ENCODE measurements around the gene MAML2. TPM values are rescaled to one million over a fixed set of nuclear protein-coding genes. Genes with fewer than 3 reads are reported as not detected.

MAML2 gene
- polyA plus RNA-seq, 3 donors = 0.57 to 7.6 (median 1.2) TPM

DNA sequence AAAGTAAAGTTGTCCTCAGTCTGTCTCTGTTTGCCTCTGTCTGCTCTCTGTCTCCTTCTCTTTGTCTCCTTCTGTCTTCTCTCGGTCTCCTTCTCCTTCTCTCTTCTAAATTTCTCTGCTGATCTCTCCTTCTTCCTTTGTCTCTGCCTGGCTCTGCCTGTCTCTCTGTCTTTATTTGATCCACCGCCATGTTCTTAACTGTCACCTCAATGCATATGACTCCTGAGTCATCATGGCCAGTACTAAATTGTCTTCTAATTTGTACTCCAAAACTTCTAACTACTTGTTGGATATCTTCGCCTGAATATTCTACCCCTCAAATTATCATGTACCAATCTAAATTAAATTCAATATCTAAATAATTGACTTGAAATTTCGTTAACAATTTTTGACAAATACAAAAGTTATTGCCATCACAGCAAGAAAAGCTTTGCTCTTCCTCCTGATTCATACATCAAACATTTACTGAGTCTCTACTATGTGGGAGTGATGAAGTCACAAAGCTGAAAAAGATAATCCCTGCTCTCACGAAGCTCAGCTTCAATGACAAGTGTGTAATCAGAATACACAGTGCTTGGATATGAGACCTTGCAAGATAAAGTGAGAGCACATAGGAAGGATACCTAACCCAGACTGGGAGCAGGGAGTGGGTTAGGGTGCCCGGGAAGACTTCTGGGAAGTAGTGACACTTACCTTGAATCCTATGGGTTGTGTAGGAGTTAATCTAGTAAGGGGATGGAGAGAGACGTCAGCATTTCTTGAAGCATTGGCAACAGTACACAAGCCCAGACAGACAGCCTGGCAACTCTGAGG is 193.0 kb downstream of the MAML2 start:
- H3K27ac ChIP-seq (ENCODE audit: low read depth in 1 of 2, low read length in 2 of 2) = no peak overlapping the region
- no peak for DNase-seq
- no peak overlapping the region for H3K4me3 ChIP-seq (replicated peaks in 1 of 3; ENCODE audit: low read depth in 2 of 3, low read length in 3 of 3)
- Mint-ChIP-seq H3K27me3 (ENCODE audit: low read depth in 3 of 3) (no peaks in the 10 kb centered on the region), H3K27ac (no peak overlapping the region), H3K4me1 (peaks cover 3% of the 10 kb centered on the region), H3K4me3 (no peak overlapping the region), H3K9me3 (no peaks in the 10 kb centered on the region), H3K36me3 (peaks cover 3 to 5% of the 10 kb centered on the region in 2 donors)
- no peak overlapping the region for H3K4me2 ChIP-seq (replicated peaks; ENCODE audit: extremely low read depth, low read length, poor library complexity, severe bottlenecking)
- TF ChIP-seq, protein P1, sequence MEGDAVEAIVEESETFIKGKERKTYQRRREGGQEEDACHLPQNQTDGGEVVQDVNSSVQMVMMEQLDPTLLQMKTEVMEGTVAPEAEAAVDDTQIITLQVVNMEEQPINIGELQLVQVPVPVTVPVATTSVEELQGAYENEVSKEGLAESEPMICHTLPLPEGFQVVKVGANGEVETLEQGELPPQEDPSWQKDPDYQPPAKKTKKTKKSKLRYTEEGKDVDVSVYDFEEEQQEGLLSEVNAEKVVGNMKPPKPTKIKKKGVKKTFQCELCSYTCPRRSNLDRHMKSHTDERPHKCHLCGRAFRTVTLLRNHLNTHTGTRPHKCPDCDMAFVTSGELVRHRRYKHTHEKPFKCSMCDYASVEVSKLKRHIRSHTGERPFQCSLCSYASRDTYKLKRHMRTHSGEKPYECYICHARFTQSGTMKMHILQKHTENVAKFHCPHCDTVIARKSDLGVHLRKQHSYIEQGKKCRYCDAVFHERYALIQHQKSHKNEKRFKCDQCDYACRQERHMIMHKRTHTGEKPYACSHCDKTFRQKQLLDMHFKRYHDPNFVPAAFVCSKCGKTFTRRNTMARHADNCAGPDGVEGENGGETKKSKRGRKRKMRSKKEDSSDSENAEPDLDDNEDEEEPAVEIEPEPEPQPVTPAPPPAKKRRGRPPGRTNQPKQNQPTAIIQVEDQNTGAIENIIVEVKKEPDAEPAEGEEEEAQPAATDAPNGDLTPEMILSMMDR (IDR thresholded peaks at IDR 0.05) = no peak
- 100% methylated on average over 3 of the region's 7 CpGs for WGBS (ENCODE audit: insufficient coverage)
- H3K79me2 ChIP-seq (ENCODE audit: insufficient read depth, low read length) = no peaks in the 10 kb centered on the region
- no peaks in the 10 kb centered on the region for H3K27me3 ChIP-seq (ENCODE audit: control insufficient read depth in 2 of 2, insufficient read depth in 2 of 2, low read length in 2 of 2)
- H3K36me3 ChIP-seq (replicated peaks in 1 of 2; ENCODE audit: control insufficient read depth in 1 of 2, insufficient read depth in 2 of 2, low read length in 2 of 2) = no peaks in the 10 kb centered on the region
- peaks cover 0 to under 1% of the 10 kb centered on the region in 2 donors for H3K4me1 ChIP-seq (ENCODE audit: control insufficient read depth in 1 of 2, insufficient read depth in 2 of 2, low read length in 2 of 2)
- H2AFZ ChIP-seq (ENCODE audit: insufficient read depth, low read depth, low read length, poor library complexity, severe bottlenecking) = no peak overlapping the region
- intact Hi-C loops (cut with micrococcal nuclease) = no loop called here
- no peaks in the 10 kb centered on the region for H3K9me3 ChIP-seq (replicated peaks in 1 of 2; ENCODE audit: control insufficient read depth in 1 of 2, insufficient read depth in 1 of 2, low read length in 2 of 2)
- H3K9ac ChIP-seq (ENCODE audit: insufficient read depth, low read length, poor library complexity, severe bottlenecking) = no peak overlapping the region
- H4K20me1 ChIP-seq (ENCODE audit: insufficient read depth, low read length) = peaks cover 6% of the 10 kb centered on the region

- Histone ChIP-seq H2AFZ (ENCODE audit: insufficient read depth, low read depth, low read length, poor library complexity, severe bottlenecking) (no peak overlapping the region), H3K4me2 (replicated peaks; ENCODE audit: extremely low read depth, low read length, poor library complexity, severe bottlenecking) (no peak overlapping the region)
- no peak overlapping the region for H3K27ac Mint-ChIP-seq
Measured at GRCh38 chr11:96147906-96148486, 195.0 kb downstream of the MAML2 start.

More at GRCh38 chr11:96147906-96148486, 195.0 kb downstream of the MAML2 start:
- Mint-ChIP-seq H3K9me3 (no peaks in the 10 kb centered on the region), H3K4me1 (peaks cover 3% of the 10 kb centered on the region), H3K4me3 (no peak overlapping the region), H3K27me3 (ENCODE audit: low read depth in 3 of 3) (no peaks in the 10 kb centered on the region), H3K36me3 (peaks cover 0 to 2% of the 10 kb centered on the region in 2 donors)
- no peaks in the 10 kb centered on the region for H3K9me3 ChIP-seq (replicated peaks in 1 of 2; ENCODE audit: control insufficient read depth in 1 of 2, insufficient read depth in 1 of 2, low read length in 2 of 2)
- no peak for DNase-seq
- H3K36me3 ChIP-seq (replicated peaks in 1 of 2; ENCODE audit: control insufficient read depth in 1 of 2, insufficient read depth in 2 of 2, low read length in 2 of 2) = no peaks in the 10 kb centered on the region
- peaks cover 6% of the 10 kb centered on the region for H4K20me1 ChIP-seq (ENCODE audit: insufficient read depth, low read length)
- no peak overlapping the region for H3K4me3 ChIP-seq (replicated peaks in 1 of 3; ENCODE audit: low read depth in 2 of 3, low read length in 3 of 3)
- H3K79me2 ChIP-seq (ENCODE audit: insufficient read depth, low read length) = no peaks in the 10 kb centered on the region
- intact Hi-C loops (cut with micrococcal nuclease) = no loop called here
- TF ChIP-seq, protein P1 (IDR thresholded peaks at IDR 0.05) = no peak
- WGBS (ENCODE audit: insufficient coverage) = 100% methylated on average over 3 of the region's 6 CpGs
- no peaks in the 10 kb centered on the region for H3K27me3 ChIP-seq (ENCODE audit: control insufficient read depth in 2 of 2, insufficient read depth in 2 of 2, low read length in 2 of 2)
- H3K27ac ChIP-seq (ENCODE audit: low read depth in 1 of 2, low read length in 2 of 2) = no peak overlapping the region
- no peaks in the 10 kb centered on the region for H3K4me1 ChIP-seq (ENCODE audit: control insufficient read depth in 1 of 2, insufficient read depth in 2 of 2, low read length in 2 of 2)
- H3K9ac ChIP-seq (ENCODE audit: insufficient read depth, low read length, poor library complexity, severe bottlenecking) = no peak overlapping the region
